H1 (cell line): Measurements from ENCODE around the gene RBP3. TPM values are rescaled to one million over a fixed set of nuclear protein-coding genes. Genes with fewer than 3 reads are reported as not detected.

ENCODE experiments used
- CTCF ChIA-PET: fragments of 300-600 bp; sonication (Branson Sonifier 250); formaldehyde crosslinking; loops from one replicate; lab custom pipeline; 2021; ENCODE audit not compliant: partially characterized antibody; lab: Charles Lee
- POLR2A ChIA-PET: fragments of 300-600 bp; sonication (Branson Sonifier 250); formaldehyde crosslinking; loops from one replicate; lab custom pipeline; 2021; ENCODE audit warnings: inconsistent platforms; ENCODE audit not compliant: partially characterized antibody; lab: Charles Lee
- DNase-seq, 2 experiments: peaks; one replicate each; pipeline versions ENCODE4 v3.0.0 to v3.0.0-alpha.2; 2010 to 2022; ENCODE audit warnings: low spot score in 2 of 2, low read depth in 1 of 2, mixed read lengths in 1 of 2
- FAIRE-seq: peaks from 2 replicates; lab custom pipeline; 2011; peaks lifted over from hg19 to GRCh38; lab: Jason Lieb, UNC
- H2AFZ ChIP-seq: 2 replicates; pipeline ENCODE4 v1.8.1; 2012; ENCODE audit warnings: low read length, inconsistent platforms
- H2AK5ac ChIP-seq: 2 replicates; pipeline ENCODE4 v1.6.1; 2013; ENCODE audit warnings: low read depth, low read length
- H2BK120ac ChIP-seq: replicated peaks from 2 replicates; pipeline ENCODE3; 2013; ENCODE audit warnings: low read depth, low read length, inconsistent platforms
- H2BK12ac ChIP-seq: 2 replicates; pipeline ENCODE4 v1.6.1; 2013; ENCODE audit warnings: low read depth, low read length
- H2BK15ac ChIP-seq: 2 replicates; pipeline ENCODE4 v1.6.1; 2013; ENCODE audit warnings: low read length
- H2BK20ac ChIP-seq: 2 replicates; pipeline ENCODE4 v1.6.1; 2013; ENCODE audit warnings: low read length
- H2BK5ac ChIP-seq: 2 replicates; pipeline ENCODE4 v1.6.1; 2013; ENCODE audit warnings: low read depth, low read length
- H3K14ac ChIP-seq: 2 replicates; pipeline ENCODE4 v1.6.1; 2013; ENCODE audit warnings: inconsistent platforms; ENCODE audit not compliant: insufficient read length
- H3K18ac ChIP-seq: 2 replicates; pipeline ENCODE4 v1.6.1; 2013; ENCODE audit warnings: low read length; ENCODE audit errors: extremely low read depth
- H3K23ac ChIP-seq: 2 replicates; pipeline ENCODE4 v1.6.1; 2013; ENCODE audit warnings: inconsistent platforms; ENCODE audit not compliant: insufficient read length
- H3K23me2 ChIP-seq: 2 replicates; pipeline ENCODE4 v1.6.1; 2013; ENCODE audit warnings: low read depth, low read length
- H3K27ac ChIP-seq: 2 replicates; pipeline ENCODE4 v1.6.1; 2011; ENCODE audit warnings: low read depth, low read length, inconsistent platforms
- H3K27me3 ChIP-seq, 4 experiments: replicated peaks in 1 of 4; 1 replicate in 1 of 4; 2 replicates in 3 of 4; pipeline versions ENCODE4 v1.6.1 to v1.8.1; 2011 to 2013; ENCODE audit warnings: low read length in 3 of 4, mild to moderate bottlenecking in 3 of 4, inconsistent platforms in 2 of 4, mixed read lengths in 2 of 4, moderate library complexity in 1 of 4; ENCODE audit not compliant: control insufficient read depth in 3 of 4, insufficient read depth in 3 of 4; ENCODE audit errors: extremely low read depth in 1 of 4
- H3K36me3 ChIP-seq, 4 experiments: 2 replicates each; pipeline versions ENCODE4 v1.6.1 to v1.8.1; 2011 to 2013; ENCODE audit warnings: mild to moderate bottlenecking in 4 of 4, low read length in 3 of 4, moderate library complexity in 2 of 4, control low read depth in 1 of 4, inconsistent platforms in 1 of 4; ENCODE audit not compliant: insufficient read depth in 4 of 4, control insufficient read depth in 2 of 4
- H3K4ac ChIP-seq: replicated peaks from 2 replicates; pipeline ENCODE3; 2013; ENCODE audit warnings: low read length, low read depth, mixed read lengths, inconsistent platforms; ENCODE audit not compliant: insufficient read length
- H3K4me1 ChIP-seq, 4 experiments: replicated peaks in 1 of 4; 1 replicate in 1 of 4; 2 replicates in 3 of 4; pipeline versions ENCODE4 v1.6.1 to v1.8.1; 2011 to 2013; ENCODE audit warnings: low read length in 3 of 4, inconsistent platforms in 2 of 4, mixed read lengths in 1 of 4; ENCODE audit not compliant: insufficient read depth in 4 of 4, control insufficient read depth in 3 of 4
- H3K4me2 ChIP-seq, 2 experiments: 2 replicates each; pipeline versions ENCODE4 v1.6.1 to v1.8.1; 2011 to 2013; ENCODE audit warnings: low read depth in 2 of 2, low read length in 2 of 2, control low read depth in 1 of 2, inconsistent platforms in 1 of 2, mild to moderate bottlenecking in 1 of 2; ENCODE audit not compliant: insufficient read depth in 1 of 2
- H3K4me3 ChIP-seq, 4 experiments: fragments of 200-600, 300-600 bp in 1 of 4; sonication (generic), shearing (Covaris generic), sonication (Bioruptor Twin) in 1 of 4; 2 replicates each; pipeline versions ENCODE4 v1.5.1 to v1.8.1; 2011 to 2016; ENCODE audit warnings: low read length in 4 of 4, low read depth in 3 of 4, control low read depth in 2 of 4, inconsistent platforms in 2 of 4, mild to moderate bottlenecking in 2 of 4, mixed read lengths in 1 of 4, moderate library complexity in 1 of 4; ENCODE audit not compliant: insufficient read depth in 2 of 4; ENCODE audit errors: extremely low read depth in 1 of 4
- H3K56ac ChIP-seq: replicated peaks from 2 replicates; pipeline ENCODE3; 2013; ENCODE audit warnings: low read depth, mild to moderate bottlenecking, mixed read lengths, low read length, inconsistent platforms; ENCODE audit not compliant: insufficient read length
- H3K79me1 ChIP-seq: 2 replicates; pipeline ENCODE4 v1.6.1; 2013; ENCODE audit warnings: low read depth, low read length, control low read depth
- H3K79me2 ChIP-seq, 2 experiments: 2 replicates each; pipeline versions ENCODE4 v1.6.1 to v1.8.1; 2012 to 2013; ENCODE audit warnings: low read length in 2 of 2, mild to moderate bottlenecking in 2 of 2, inconsistent platforms in 1 of 2; ENCODE audit not compliant: insufficient read depth in 2 of 2, control insufficient read depth in 1 of 2
- H3K9ac ChIP-seq, 4 experiments: replicated peaks in 1 of 4; 1 replicate in 1 of 4; 2 replicates in 3 of 4; pipeline versions ENCODE4 v1.6.1 to v1.8.1; 2011 to 2013; ENCODE audit warnings: low read depth in 3 of 4, low read length in 3 of 4, control low read depth in 2 of 4, mild to moderate bottlenecking in 2 of 4, moderate library complexity in 2 of 4, inconsistent platforms in 1 of 4; ENCODE audit errors: extremely low read depth in 1 of 4
- H3K9me3 ChIP-seq, 2 experiments: 2 replicates each; pipeline versions ENCODE4 v1.6.1 to v1.8.1; 2012 to 2013; ENCODE audit warnings: mild to moderate bottlenecking in 2 of 2, moderate library complexity in 2 of 2, control low read depth in 1 of 2, inconsistent platforms in 1 of 2, low read depth in 1 of 2, low read length in 1 of 2, mixed read lengths in 1 of 2; ENCODE audit not compliant: insufficient read depth in 2 of 2
- H4K20me1 ChIP-seq, 2 experiments: replicated peaks in 1 of 2; 2 replicates each; pipeline versions ENCODE3 to v1.8.1; 2011 to 2013; ENCODE audit warnings: inconsistent platforms in 2 of 2, low read length in 2 of 2, mild to moderate bottlenecking in 1 of 2; ENCODE audit not compliant: insufficient read depth in 2 of 2, control insufficient read depth in 1 of 2
- H4K5ac ChIP-seq: 2 replicates; pipeline ENCODE4 v1.6.1; 2013; ENCODE audit warnings: low read length, low read depth, mixed read lengths, inconsistent platforms; ENCODE audit not compliant: insufficient read length
- H4K8ac ChIP-seq: 2 replicates; pipeline ENCODE4 v1.8.0; 2013; ENCODE audit warnings: mild to moderate bottlenecking, moderate library complexity, low read length, inconsistent platforms; ENCODE audit not compliant: insufficient read depth; ENCODE audit errors: extremely low read depth
- H4K91ac ChIP-seq: replicated peaks from 2 replicates; pipeline ENCODE3; 2013; ENCODE audit warnings: low read length, mixed read lengths, inconsistent platforms; ENCODE audit not compliant: insufficient read length
- ASH2L ChIP-seq: fragments of 200-600, 300-600 bp; sonication (generic); IDR thresholded peaks from one replicate; pipeline ENCODE4 v1.7.1; 2017; ENCODE audit warnings: low read length
- BACH1 ChIP-seq: IDR thresholded peaks from 2 replicates; pipeline ENCODE4 v1.6.1; 2012; ENCODE audit warnings: low read length, improper control_type of control experiment
- BRCA1 ChIP-seq: IDR thresholded peaks from 2 replicates; pipeline ENCODE4 v1.6.1; 2012; ENCODE audit warnings: low read depth, low read length, improper control_type of control experiment
- CBX8 ChIP-seq: fragments of 300-800, 300-1000 bp; sonication (generic); IDR thresholded peaks from 2 replicates; pipeline ENCODE4 v1.7.1; 2016; ENCODE audit warnings: low read depth, low read length, borderline replicate concordance
- CEBPB ChIP-seq: IDR thresholded peaks from 2 replicates; pipeline ENCODE4 v1.6.1; 2012; ENCODE audit warnings: low read depth, low read length
- FOSL1 ChIP-seq: IDR thresholded peaks from 2 replicates; pipeline ENCODE4 v1.6.1; 2011; ENCODE audit warnings: mild to moderate bottlenecking, low read depth, low read length, moderate library complexity; ENCODE audit not compliant: insufficient read depth
- HDAC6 ChIP-seq: IDR thresholded peaks from one replicate; pipeline ENCODE4 v1.7.1; 2012; ENCODE audit warnings: low read depth, mild to moderate bottlenecking, inconsistent platforms, low read length, moderate library complexity
- POLR2AphosphoS5 ChIP-seq: IDR thresholded peaks from 2 replicates; pipeline ENCODE4 v1.6.1; 2011; ENCODE audit warnings: low read depth, low read length
- POU5F1 ChIP-seq: IDR thresholded peaks from 2 replicates; pipeline ENCODE4 v1.6.1; 2011; ENCODE audit warnings: low read depth, mild to moderate bottlenecking, low read length, moderate library complexity
- RAD21 ChIP-seq, 2 experiments: IDR thresholded peaks in 1 of 2; conservative IDR thresholded peaks in 1 of 2; 2 replicates each; pipeline ENCODE4 v1.6.1; 2011; ENCODE audit warnings: low read depth in 2 of 2, low read length in 2 of 2, improper control_type of control experiment in 1 of 2, inconsistent platforms in 1 of 2, mild to moderate bottlenecking in 1 of 2, moderate library complexity in 1 of 2
- SAP30 ChIP-seq: fragments of 300-600 bp; sonication (generic); IDR thresholded peaks from 2 replicates; pipeline ENCODE4 v1.7.1; 2012; ENCODE audit warnings: low read length, moderate library complexity, mild to moderate bottlenecking, inconsistent platforms; ENCODE audit not compliant: insufficient read depth, insufficient replicate concordance
- SP2 ChIP-seq: IDR thresholded peaks from 2 replicates; pipeline ENCODE4 v1.6.1; 2012; ENCODE audit warnings: mild to moderate bottlenecking, low read length, inconsistent platforms
- SP4 ChIP-seq: IDR thresholded peaks from 2 replicates; pipeline ENCODE4 v1.6.1; 2012; ENCODE audit warnings: low read length, inconsistent platforms
- WGBS, 2 experiments: shearing (Covaris generic) in 1 of 2; methylation state at CpG; one replicate each; pipeline versions ENCODE4 v1.1.6 to v1.1.7; 2013 to 2015; ENCODE audit warnings: low lambda C conversion rate in 2 of 2, mixed read lengths in 2 of 2, inconsistent platforms in 1 of 2, low coverage in 1 of 2, missing lambda C conversion rate in 1 of 2; ENCODE audit not compliant: insufficient replicate concordance in 2 of 2, insufficient coverage in 1 of 2, insufficient read length in 1 of 2; ENCODE audit errors: extremely low coverage in 1 of 2, missing lambda C conversion rate in 1 of 2; 5-methylcytosine and 5-hydroxymethylcytosine counted together
- polyA plus RNA-seq, 7 experiments: library from polyadenylated mRNA; depleted of rRNA in 3 of 7; stranded (reverse) in 5 of 7; unstranded in 2 of 7; fragments of >200 nt in 5 of 7; fragments of 200-250 nt in 2 of 7; gene quantifications; 1 replicate in 5 of 7; 2 replicates in 1 of 7; 4 replicates in 1 of 7; pipeline versions ENCODE4 v1.2.1 to v1.2.3, GENCODE V29; 2011 to 2013; ENCODE audit warnings: missing spikeins in 2 of 7, mixed read lengths in 2 of 7
- total RNA-seq: library from RNA; stranded (reverse); fragmentation: NEBNext Ultra II Directional; extraction: Animal tissue kit (Norgen Biotek cat#: 25700); gene quantifications from 2 replicates; pipeline ENCODE4 v1.2.1, GENCODE V29; 2021

Gene RBP3
- total and polyA plus RNA-seq, 2 of the 8 experiments (the other 6 are each of a cell fraction or from before 2014, with no cell fraction given): not detected

- no peak overlapping the region for H3K56ac ChIP-seq
- H4K20me1 ChIP-seq: peaks cover 0 to 4% of the 10 kb centered on the region in 2 experiments
- H2BK5ac ChIP-seq: no peak overlapping the region
- H3K79me1 ChIP-seq: no peaks in the 10 kb centered on the region
- no peak overlapping the region for H3K23ac ChIP-seq
- H3K79me2 ChIP-seq: no peaks in the 10 kb centered on the region
- no peak overlapping the region for H2BK12ac ChIP-seq
- ChIA-PET CTCF (interaction anchor here (0.6 to 2.5 kb wide), 13 partner anchors 10 to 299 kb away, joined by 3 to 17 read pairs (median 4); no protein-coding TSS in a partner anchor), POLR2A (interaction anchor here (0.6 kb wide), 1 partner anchor 203 kb away, joined by 3 read pairs; no protein-coding TSS in a partner anchor)
- no peak overlapping the region for H2BK120ac ChIP-seq
- H2AFZ ChIP-seq: no peak overlapping the region
- no peaks in the 10 kb centered on the region; a peak in 2 of 7 replicates for H3K27me3 ChIP-seq
- DNase-seq: no peak
- no peak overlapping the region for H3K4ac ChIP-seq
- no peaks in the 10 kb centered on the region; a peak in 1 of 8 replicates for H3K36me3 ChIP-seq
- H3K14ac ChIP-seq: no peak overlapping the region
- H4K5ac ChIP-seq: no peak overlapping the region
- TF ChIP-seq POLR2AphosphoS5 (no peak), HDAC6 (no peak), CBX8 (no peak), RAD21 (IDR thresholded peaks at IDR 0.05 in 1 of 2, conservative IDR thresholded peaks at IDR 0.05 in 1 of 2; ENCODE audit: low read depth in 2 of 2, low read length in 2 of 2) (no peak), POU5F1 (no peak), SAP30 (no peak), ASH2L (no peak), BACH1 (no peak), CEBPB (no peak), SP2 (no peak), BRCA1 (no peak), FOSL1 (no peak), SP4 (no peak)
- FAIRE-seq: no peak
- no peak overlapping the region for H2BK20ac ChIP-seq
- no peak overlapping the region for H3K9ac ChIP-seq
- WGBS, 2 experiments: 88% methylated on average over 5 of the region's 5 CpGs; no CpG with 5 or more reads in 1 of the 2 experiments
- no peak overlapping the region for H3K18ac ChIP-seq
- H3K4me2 ChIP-seq: no peak overlapping the region
- H2BK15ac ChIP-seq: no peak overlapping the region
- H3K4me1 ChIP-seq: no peaks in the 10 kb centered on the region
- no peaks in the 10 kb centered on the region for H3K9me3 ChIP-seq
- no peak overlapping the region for H4K8ac ChIP-seq
- no peak overlapping the region for H2AK5ac ChIP-seq
- no peak overlapping the region for H3K27ac ChIP-seq
- H4K91ac ChIP-seq: no peak overlapping the region
- no peak overlapping the region for H3K4me3 ChIP-seq
- no peaks in the 10 kb centered on the region for H3K23me2 ChIP-seq
Measured at GRCh38 chr10:47323636-47324296, 24.4 kb upstream of the RBP3 start.
